ENCODE measurements around the gene BRPF1.

GRCh38 chr3:9797196-9797945 is 65.8 kb downstream of the BRPF1 start:
- TF ChIP-seq EP300 (IDR thresholded peaks at IDR 0.05) (no peak), CTCF (IDR thresholded peaks at IDR 0.05) (no peak), POLR2AphosphoS5 (IDR thresholded peaks at IDR 0.05) (no peak), POLR2A (IDR thresholded peaks at IDR 0.05) (no peak)
